Peyer's patch (tissue), 4 donors: ENCODE measurements around the gene TMEM17.

Experiments used
- POLR2A ChIP-seq, 2 donors: fragments of 450-650 bp; IDR thresholded peaks; one replicate each; pipeline ENCODE4 v1.5.1; 2017; ENCODE audit warnings: antibody characterized with exemption in 2 of 2, mild to moderate bottlenecking in 2 of 2, moderate library complexity in 2 of 2
- TF ChIP-seq, protein P1 (sequence below), 6 experiments: fragments of 450-650 bp in 4 of 6; fragments of 200-600 bp in 2 of 6; sonication (generic) in 1 of 6; IDR thresholded peaks; one replicate each; pipeline ENCODE4 v1.5.1; 2017 to 2019; ENCODE audit warnings: antibody characterized with exemption in 6 of 6, mild to moderate bottlenecking in 3 of 6, moderate library complexity in 1 of 6

DNA sequence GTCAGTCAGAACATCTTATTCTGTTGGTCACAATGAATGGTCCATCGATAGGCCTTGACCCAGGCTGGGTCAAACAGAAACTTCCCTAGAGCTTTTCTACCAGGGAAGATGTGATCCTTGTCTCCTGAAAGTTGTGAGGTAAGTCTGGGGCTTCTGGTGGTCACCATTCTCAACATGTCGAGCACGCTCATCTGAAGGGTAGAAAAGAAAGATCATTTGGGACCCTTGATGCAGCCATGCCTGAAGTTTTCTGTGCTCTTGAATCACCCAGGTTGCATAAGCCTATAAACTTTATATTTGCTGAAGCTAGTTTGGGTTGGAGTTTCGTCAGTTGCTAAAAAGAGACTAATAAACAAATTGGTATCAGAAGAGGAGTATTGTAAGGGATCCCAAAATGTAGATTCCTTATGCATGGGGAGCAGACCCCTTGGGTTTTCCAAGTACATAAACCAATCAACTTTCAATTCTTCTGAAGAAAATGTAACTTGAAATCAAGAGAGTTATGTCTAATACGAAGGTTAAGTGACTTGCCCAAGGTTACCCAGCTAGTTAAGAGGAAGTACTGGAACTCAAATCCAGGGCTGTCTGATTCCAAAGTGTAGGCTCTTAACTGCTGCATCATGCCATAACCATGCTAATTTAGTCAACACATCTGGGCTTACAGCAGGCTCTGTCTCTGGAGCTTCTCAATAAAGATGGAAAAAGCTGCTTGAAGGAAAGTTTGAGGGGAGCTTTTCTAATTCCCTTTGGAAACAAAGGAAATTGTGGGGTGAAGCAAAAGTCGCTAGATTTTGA, 23.2 kb downstream of the TMEM17 start:
- TF ChIP-seq, protein P1, sequence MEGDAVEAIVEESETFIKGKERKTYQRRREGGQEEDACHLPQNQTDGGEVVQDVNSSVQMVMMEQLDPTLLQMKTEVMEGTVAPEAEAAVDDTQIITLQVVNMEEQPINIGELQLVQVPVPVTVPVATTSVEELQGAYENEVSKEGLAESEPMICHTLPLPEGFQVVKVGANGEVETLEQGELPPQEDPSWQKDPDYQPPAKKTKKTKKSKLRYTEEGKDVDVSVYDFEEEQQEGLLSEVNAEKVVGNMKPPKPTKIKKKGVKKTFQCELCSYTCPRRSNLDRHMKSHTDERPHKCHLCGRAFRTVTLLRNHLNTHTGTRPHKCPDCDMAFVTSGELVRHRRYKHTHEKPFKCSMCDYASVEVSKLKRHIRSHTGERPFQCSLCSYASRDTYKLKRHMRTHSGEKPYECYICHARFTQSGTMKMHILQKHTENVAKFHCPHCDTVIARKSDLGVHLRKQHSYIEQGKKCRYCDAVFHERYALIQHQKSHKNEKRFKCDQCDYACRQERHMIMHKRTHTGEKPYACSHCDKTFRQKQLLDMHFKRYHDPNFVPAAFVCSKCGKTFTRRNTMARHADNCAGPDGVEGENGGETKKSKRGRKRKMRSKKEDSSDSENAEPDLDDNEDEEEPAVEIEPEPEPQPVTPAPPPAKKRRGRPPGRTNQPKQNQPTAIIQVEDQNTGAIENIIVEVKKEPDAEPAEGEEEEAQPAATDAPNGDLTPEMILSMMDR (IDR thresholded peaks at IDR 0.05): no peak
- TF ChIP-seq POLR2A (IDR thresholded peaks at IDR 0.05): no peak
